Measurements from ENCODE around the gene MST1R.

DNA sequence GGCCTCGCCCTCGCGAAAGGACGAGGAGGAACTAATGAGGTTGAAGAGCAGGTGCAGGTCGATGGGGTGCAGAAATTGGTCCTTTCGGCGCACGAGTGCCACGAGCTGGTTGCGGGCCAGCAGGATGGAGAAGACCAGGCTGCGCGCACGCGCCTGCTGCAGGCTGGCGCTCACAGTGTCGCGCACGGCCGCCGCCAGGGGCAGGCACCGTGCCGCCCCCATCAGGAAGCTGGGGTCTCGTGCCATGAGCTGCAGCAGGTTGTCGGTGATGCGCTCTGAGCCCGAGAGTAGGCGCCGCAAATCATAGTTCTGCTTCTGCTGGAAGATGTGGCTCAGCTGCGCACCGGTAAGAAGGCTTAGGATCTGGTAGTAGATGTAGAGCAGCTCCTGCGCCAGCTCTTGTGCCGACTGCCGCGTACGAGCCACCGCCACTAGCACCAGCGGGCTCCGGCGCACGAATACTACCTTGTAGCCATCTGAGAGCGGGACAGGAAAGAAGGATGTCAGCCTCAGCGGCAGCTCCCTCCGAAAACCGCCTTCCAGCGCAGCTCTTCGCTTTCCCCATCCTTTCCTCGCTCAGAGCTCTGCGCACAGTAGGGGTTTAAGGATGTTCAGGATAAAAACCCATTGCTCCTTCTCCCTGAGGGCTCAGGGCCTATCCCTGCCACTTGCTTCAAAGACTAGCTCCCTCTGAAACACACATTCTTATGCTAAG is 6.9 kb upstream of the MST1R start:
- TF ChIP-seq, protein P1, sequence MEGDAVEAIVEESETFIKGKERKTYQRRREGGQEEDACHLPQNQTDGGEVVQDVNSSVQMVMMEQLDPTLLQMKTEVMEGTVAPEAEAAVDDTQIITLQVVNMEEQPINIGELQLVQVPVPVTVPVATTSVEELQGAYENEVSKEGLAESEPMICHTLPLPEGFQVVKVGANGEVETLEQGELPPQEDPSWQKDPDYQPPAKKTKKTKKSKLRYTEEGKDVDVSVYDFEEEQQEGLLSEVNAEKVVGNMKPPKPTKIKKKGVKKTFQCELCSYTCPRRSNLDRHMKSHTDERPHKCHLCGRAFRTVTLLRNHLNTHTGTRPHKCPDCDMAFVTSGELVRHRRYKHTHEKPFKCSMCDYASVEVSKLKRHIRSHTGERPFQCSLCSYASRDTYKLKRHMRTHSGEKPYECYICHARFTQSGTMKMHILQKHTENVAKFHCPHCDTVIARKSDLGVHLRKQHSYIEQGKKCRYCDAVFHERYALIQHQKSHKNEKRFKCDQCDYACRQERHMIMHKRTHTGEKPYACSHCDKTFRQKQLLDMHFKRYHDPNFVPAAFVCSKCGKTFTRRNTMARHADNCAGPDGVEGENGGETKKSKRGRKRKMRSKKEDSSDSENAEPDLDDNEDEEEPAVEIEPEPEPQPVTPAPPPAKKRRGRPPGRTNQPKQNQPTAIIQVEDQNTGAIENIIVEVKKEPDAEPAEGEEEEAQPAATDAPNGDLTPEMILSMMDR (IDR thresholded peaks at IDR 0.05; ENCODE audit: borderline replicate concordance, extremely low read depth, low read length, poor library complexity, severe bottlenecking) = no peak
- TF ChIP-seq EZH2 (IDR thresholded peaks at IDR 0.05; ENCODE audit: borderline replicate concordance, low read depth, low read length, severe bottlenecking) = no peak
